ENCODE data around the gene EXOC3L1. TPM values are rescaled to one million over a fixed set of nuclear protein-coding genes. Genes with fewer than 3 reads are reported as not detected.

EXOC3L1 gene
- total and polyA plus RNA-seq, 2 of the 13 experiments (the other 11 are each of a cell fraction or from before 2014, with no cell fraction given), result 0.12 TPM; not detected in 1

DNA sequence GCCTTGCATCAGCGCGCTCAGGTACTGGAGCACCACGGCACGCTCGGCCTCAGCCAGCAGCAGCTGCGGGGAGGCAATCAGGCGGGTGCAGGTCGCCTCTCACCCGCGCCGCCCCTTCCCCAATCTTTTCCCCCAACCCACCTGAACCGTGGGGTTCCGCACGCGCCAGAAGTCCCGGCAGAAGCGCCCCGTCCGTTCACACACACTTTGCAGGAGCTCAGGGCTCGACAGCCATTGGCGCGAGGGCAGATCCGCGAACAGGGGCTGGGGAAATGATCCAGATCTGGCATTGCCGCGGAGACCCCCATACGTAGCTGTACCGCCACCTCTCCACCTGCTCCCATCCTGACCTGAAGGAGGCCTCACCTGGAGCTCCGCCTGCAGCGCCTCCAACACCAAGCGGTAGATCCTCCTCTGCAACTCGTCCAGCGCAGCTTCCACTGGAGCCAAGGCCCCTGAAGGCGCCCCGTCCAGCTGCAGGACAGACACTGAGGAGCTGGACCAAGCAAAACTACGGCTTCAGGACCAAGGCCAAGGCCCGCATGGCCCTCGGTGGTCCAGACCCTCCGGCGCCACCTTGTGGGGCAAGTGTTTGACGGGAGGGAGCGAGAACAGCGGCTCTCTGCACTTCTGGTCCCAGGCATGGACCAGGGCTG is 4.8 kb downstream of the EXOC3L1 start (continued):
- TF ChIP-seq, protein P1, sequence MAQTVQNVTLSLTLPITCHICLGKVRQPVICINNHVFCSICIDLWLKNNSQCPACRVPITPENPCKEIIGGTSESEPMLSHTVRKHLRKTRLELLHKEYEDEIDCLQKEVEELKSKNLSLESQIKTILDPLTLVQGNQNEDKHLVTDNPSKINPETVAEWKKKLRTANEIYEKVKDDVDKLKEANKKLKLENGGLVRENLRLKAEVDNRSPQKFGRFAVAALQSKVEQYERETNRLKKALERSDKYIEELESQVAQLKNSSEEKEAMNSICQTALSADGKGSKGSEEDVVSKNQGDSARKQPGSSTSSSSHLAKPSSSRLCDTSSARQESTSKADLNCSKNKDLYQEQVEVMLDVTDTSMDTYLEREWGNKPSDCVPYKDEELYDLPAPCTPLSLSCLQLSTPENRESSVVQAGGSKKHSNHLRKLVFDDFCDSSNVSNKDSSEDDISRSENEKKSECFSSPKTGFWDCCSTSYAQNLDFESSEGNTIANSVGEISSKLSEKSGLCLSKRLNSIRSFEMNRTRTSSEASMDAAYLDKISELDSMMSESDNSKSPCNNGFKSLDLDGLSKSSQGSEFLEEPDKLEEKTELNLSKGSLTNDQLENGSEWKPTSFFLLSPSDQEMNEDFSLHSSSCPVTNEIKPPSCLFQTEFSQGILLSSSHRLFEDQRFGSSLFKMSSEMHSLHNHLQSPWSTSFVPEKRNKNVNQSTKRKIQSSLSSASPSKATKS (CRISPR knock-in tag; IDR thresholded peaks at IDR 0.05), result no peak
- TF ChIP-seq KDM3A (CRISPR knock-in tag; IDR thresholded peaks at IDR 0.05; ENCODE audit: low read depth), result peak; percentile 98
- TF ChIP-seq, protein P2, sequence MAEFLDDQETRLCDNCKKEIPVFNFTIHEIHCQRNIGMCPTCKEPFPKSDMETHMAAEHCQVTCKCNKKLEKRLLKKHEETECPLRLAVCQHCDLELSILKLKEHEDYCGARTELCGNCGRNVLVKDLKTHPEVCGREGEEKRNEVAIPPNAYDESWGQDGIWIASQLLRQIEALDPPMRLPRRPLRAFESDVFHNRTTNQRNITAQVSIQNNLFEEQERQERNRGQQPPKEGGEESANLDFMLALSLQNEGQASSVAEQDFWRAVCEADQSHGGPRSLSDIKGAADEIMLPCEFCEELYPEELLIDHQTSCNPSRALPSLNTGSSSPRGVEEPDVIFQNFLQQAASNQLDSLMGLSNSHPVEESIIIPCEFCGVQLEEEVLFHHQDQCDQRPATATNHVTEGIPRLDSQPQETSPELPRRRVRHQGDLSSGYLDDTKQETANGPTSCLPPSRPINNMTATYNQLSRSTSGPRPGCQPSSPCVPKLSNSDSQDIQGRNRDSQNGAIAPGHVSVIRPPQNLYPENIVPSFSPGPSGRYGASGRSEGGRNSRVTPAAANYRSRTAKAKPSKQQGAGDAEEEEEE (CRISPR knock-in tag; IDR thresholded peaks at IDR 0.05; ENCODE audit: borderline replicate concordance), result no peak
- TF ChIP-seq PRDM15 (CRISPR knock-in tag; IDR thresholded peaks at IDR 0.05), result peak; percentile 89
- no peak for TF ChIP-seq ZNF367 (CRISPR knock-in tag; IDR thresholded peaks at IDR 0.05; ENCODE audit: borderline replicate concordance)
- peak; percentile 59 for TF ChIP-seq FOXA3 (CRISPR knock-in tag; IDR thresholded peaks at IDR 0.05)
- TF ChIP-seq XRCC5 (optimal IDR thresholded peaks at IDR 0.05; ENCODE audit: low read length), result peak; percentile 97
- TF ChIP-seq MTF1 (CRISPR knock-in tag; IDR thresholded peaks at IDR 0.05), result no peak
- peak; percentile 93 for TF ChIP-seq MIXL1 (CRISPR knock-in tag; IDR thresholded peaks at IDR 0.05)
- TF ChIP-seq NCOA2 (CRISPR knock-in tag; IDR thresholded peaks at IDR 0.05), result peak; percentile 64; the same call in 1 of the 2 replicates
- TF ChIP-seq KLF16 (CRISPR knock-in tag; IDR thresholded peaks at IDR 0.05), result peak; percentile 86 to 99; a peak in 3 of 4 replicates
- peak; percentile 62; the same call in 1 of the 2 replicates for TF ChIP-seq FOXK1 (CRISPR knock-in tag; IDR thresholded peaks at IDR 0.05; ENCODE audit: borderline replicate concordance, low read depth)
- no peak for TF ChIP-seq ZNF569 (CRISPR knock-in tag; IDR thresholded peaks at IDR 0.05; ENCODE audit: borderline replicate concordance)
- peak; percentile 68 for TF ChIP-seq ZNF281 (CRISPR knock-in tag; IDR thresholded peaks at IDR 0.05; ENCODE audit: borderline replicate concordance)
- TF ChIP-seq ZNF207 (IDR thresholded peaks at IDR 0.05; ENCODE audit: borderline replicate concordance), result no peak
- TF ChIP-seq CBX5 (CRISPR knock-in tag; IDR thresholded peaks at IDR 0.05; ENCODE audit: borderline replicate concordance), result peak; percentile 95; the same call in 1 of the 2 replicates
- peak; percentile 78 for TF ChIP-seq SP4 (CRISPR knock-in tag; IDR thresholded peaks at IDR 0.05)
- no peak for TF ChIP-seq NR3C1 (CRISPR knock-in tag; IDR thresholded peaks at IDR 0.05)
- peak; percentile 81; the same call in 1 of the 2 replicates for TF ChIP-seq ZNF605 (CRISPR knock-in tag; IDR thresholded peaks at IDR 0.05)
- peak; percentile 41; the same call in 1 of the 2 replicates for TF ChIP-seq KLF12 (CRISPR knock-in tag; IDR thresholded peaks at IDR 0.05; ENCODE audit: borderline replicate concordance)

Data from HepG2 (cell line).